WTC11 (cell line): ENCODE data around the gene GALNT15. TPM values are rescaled to one million over a fixed set of nuclear protein-coding genes. Genes with fewer than 3 reads are reported as not detected.

Experiments used
- ATAC-seq: fragments of 200-7000 bp; cut with Tn5 transposase; 2 replicates; pipeline ENCODE4 v1.10.0; 2021; ENCODE audit warnings: mild to moderate bottlenecking, moderate library complexity
- CTCF ChIA-PET: fragments of 300-600 bp; sonication (Branson Sonifier 250); formaldehyde crosslinking; loops from one replicate; lab custom pipeline; 2021; ENCODE audit warnings: antibody characterized with exemption; lab: Charles Lee
- POLR2A ChIA-PET: fragments of 350-600 bp; sonication (Branson Sonifier 250); formaldehyde crosslinking; loops from one replicate; lab custom pipeline; 2021; ENCODE audit warnings: antibody characterized with exemption; lab: Charles Lee
- DNase-seq: peaks from one replicate; pipeline ENCODE4 v3.0.0; 2021; ENCODE audit warnings: low spot score
- H3K27ac Mint-ChIP-seq: 2 replicates; pipeline ENCODE4 v1.8.0; 2021; ENCODE audit warnings: mixed read lengths
- H3K27me3 Mint-ChIP-seq: 2 replicates; pipeline ENCODE4 v1.8.0; 2021; ENCODE audit warnings: low read depth, mild to moderate bottlenecking, moderate library complexity, mixed read lengths
- H3K36me3 Mint-ChIP-seq: 2 replicates; pipeline ENCODE4 v1.8.0; 2021; ENCODE audit warnings: mixed read lengths
- H3K4me1 Mint-ChIP-seq: 2 replicates; pipeline ENCODE4 v1.8.0; 2022; ENCODE audit warnings: mixed read lengths
- H3K4me3 Mint-ChIP-seq: 2 replicates; pipeline ENCODE4 v1.8.0; 2021; ENCODE audit warnings: mild to moderate bottlenecking, moderate library complexity, mixed read lengths
- H3K9me3 Mint-ChIP-seq: 2 replicates; pipeline ENCODE4 v1.8.0; 2021; ENCODE audit warnings: mixed read lengths
- CREB1 ChIP-seq: sonication (generic); formaldehyde crosslinking; IDR thresholded peaks from 2 replicates; pipeline ENCODE4 v1.8.0; 2023; ENCODE audit warnings: mild to moderate bottlenecking, missing genetic modification reagents
- ETV6 ChIP-seq: sonication (generic); formaldehyde crosslinking; IDR thresholded peaks from 2 replicates; pipeline ENCODE4 v1.8.1; 2022; ENCODE audit warnings: mild to moderate bottlenecking, missing genetic modification reagents
- GABPB1 ChIP-seq: sonication (generic); formaldehyde crosslinking; IDR thresholded peaks from 2 replicates; pipeline ENCODE4 v1.8.1; 2023; ENCODE audit warnings: mild to moderate bottlenecking, missing genetic modification reagents
- GRHL2 ChIP-seq: fragments of 250-450 bp; sonication (Bioruptor Pico); IDR thresholded peaks from 2 replicates; pipeline ENCODE4 v1.8.0; 2022; ENCODE audit warnings: mild to moderate bottlenecking, moderate library complexity; ENCODE audit not compliant: insufficient replicate concordance, severe bottlenecking
- JAZF1 ChIP-seq: fragments of 250-450 bp; sonication (Bioruptor Pico); IDR thresholded peaks from 2 replicates; pipeline ENCODE4 v1.9.0; 2021; ENCODE audit warnings: moderate library complexity, mild to moderate bottlenecking, inconsistent platforms
- NFATC4 ChIP-seq: fragments of 250-450 bp; sonication (Bioruptor Pico); IDR thresholded peaks from 2 replicates; pipeline ENCODE4 v1.9.0; 2021; ENCODE audit warnings: mild to moderate bottlenecking
- PREB ChIP-seq: sonication (generic); formaldehyde crosslinking; IDR thresholded peaks from 2 replicates; pipeline ENCODE4 v1.8.1; 2022; ENCODE audit warnings: mild to moderate bottlenecking, missing genetic modification reagents, moderate library complexity, borderline replicate concordance
- SMAD3 ChIP-seq: sonication (generic); formaldehyde crosslinking; IDR thresholded peaks from 2 replicates; pipeline ENCODE4 v1.8.0; 2022; ENCODE audit warnings: missing genetic modification reagents, mild to moderate bottlenecking, borderline replicate concordance
- TEAD1 ChIP-seq: sonication (generic); formaldehyde crosslinking; IDR thresholded peaks from 2 replicates; pipeline ENCODE4 v1.8.0; 2022; ENCODE audit warnings: mild to moderate bottlenecking, missing genetic modification reagents
- ZMAT4 ChIP-seq: fragments of 250-450 bp; sonication (Bioruptor Pico); IDR thresholded peaks from 2 replicates; pipeline ENCODE4 v1.9.0; 2021; ENCODE audit warnings: mild to moderate bottlenecking
- total RNA-seq: library from RNA; stranded (reverse); gene quantifications from 3 replicates; pipeline ENCODE4 v1.2.3, GENCODE V29; 2021
- TF ChIP-seq, protein P1 (sequence below): sonication (generic); formaldehyde crosslinking; IDR thresholded peaks from 2 replicates; pipeline ENCODE4 v1.8.0; 2022; ENCODE audit warnings: mild to moderate bottlenecking, missing genetic modification reagents
- TF ChIP-seq, protein P2 (sequence below): fragments of 200-600 bp; IDR thresholded peaks from 2 replicates; pipeline ENCODE4 v1.8.0; 2022; ENCODE audit warnings: antibody characterized with exemption
- TF ChIP-seq, protein P3 (sequence below): sonication (generic); formaldehyde crosslinking; IDR thresholded peaks from 2 replicates; pipeline ENCODE4 v1.8.0; 2023; ENCODE audit warnings: mild to moderate bottlenecking, missing genetic modification reagents
- TF ChIP-seq, protein P4 (sequence below): sonication (generic); formaldehyde crosslinking; IDR thresholded peaks from 2 replicates; pipeline ENCODE4 v1.8.0; 2022; ENCODE audit warnings: mild to moderate bottlenecking, missing genetic modification reagents
- TF ChIP-seq, protein P5 (sequence below): sonication (generic); formaldehyde crosslinking; IDR thresholded peaks from 2 replicates; pipeline ENCODE4 v1.8.1; 2022; ENCODE audit warnings: low read depth, missing genetic modification reagents, borderline replicate concordance
- TF ChIP-seq, protein P6 (sequence below): sonication (generic); formaldehyde crosslinking; IDR thresholded peaks from 2 replicates; pipeline ENCODE4 v1.8.0; 2023; ENCODE audit warnings: missing genetic modification reagents, mild to moderate bottlenecking, borderline replicate concordance

Gene GALNT15
- total RNA-seq, 1 experiment from 2014 or later: 0.15 TPM

- H3K9me3 Mint-ChIP-seq: no peaks in the 10 kb centered on the region
- no peaks in the 10 kb centered on the region; the same call in 1 of the 2 replicates for H3K27me3 Mint-ChIP-seq
- POLR2A ChIA-PET: interaction anchor here (0.7 kb wide), 1 partner anchor 959 kb away, joined by 4 read pairs; no protein-coding TSS in a partner anchor
- peak; percentile 44; the same call in 1 of the 2 replicates for TF ChIP-seq TEAD1 (CRISPR knock-in tag)
- no peak for TF ChIP-seq GABPB1 (CRISPR knock-in tag)
- peak; percentile 34; the same call in 1 of the 2 replicates for TF ChIP-seq ETV6 (CRISPR knock-in tag)
- TF ChIP-seq, all 79 proteins: peak for 2
- H3K36me3 Mint-ChIP-seq: peaks cover 6% of the 10 kb centered on the region
- peak; percentile 85 for ATAC-seq
- peaks cover 27% of the 10 kb centered on the region for H3K4me1 Mint-ChIP-seq
- DNase-seq: peak; percentile 32
- CTCF ChIA-PET: interaction anchor here (0.9 to 1.0 kb wide), 2 partner anchors 77 to 205 kb away, joined by 3 read pairs; no protein-coding TSS in a partner anchor
- peak overlapping the region; percentile 25 for H3K4me3 Mint-ChIP-seq
- 0 out of 2 replicates have a peak overlapping the region, but pooled peaks have one; percentile 57 for H3K27ac Mint-ChIP-seq
Observed at GRCh38 chr3:16255726-16256125, 81.2 kb downstream of the GALNT15 start.

- ChIA-PET POLR2A (no interaction called here), CTCF (no interaction called here)
- no peak overlapping the region for H3K4me3 Mint-ChIP-seq
- ATAC-seq (no peak), DNase-seq (no peak)
- peaks cover 27% of the 10 kb centered on the region for H3K4me1 Mint-ChIP-seq
- no peak overlapping the region for H3K27ac Mint-ChIP-seq
- H3K27me3 Mint-ChIP-seq: no peaks in the 10 kb centered on the region; the same call in 1 of the 2 replicates
- H3K36me3 Mint-ChIP-seq: peaks cover 6% of the 10 kb centered on the region
- H3K9me3 Mint-ChIP-seq: no peaks in the 10 kb centered on the region
- no peak for TF ChIP-seq NFATC4
- TF ChIP-seq SMAD3: no peak
- TF ChIP-seq, protein P1, sequence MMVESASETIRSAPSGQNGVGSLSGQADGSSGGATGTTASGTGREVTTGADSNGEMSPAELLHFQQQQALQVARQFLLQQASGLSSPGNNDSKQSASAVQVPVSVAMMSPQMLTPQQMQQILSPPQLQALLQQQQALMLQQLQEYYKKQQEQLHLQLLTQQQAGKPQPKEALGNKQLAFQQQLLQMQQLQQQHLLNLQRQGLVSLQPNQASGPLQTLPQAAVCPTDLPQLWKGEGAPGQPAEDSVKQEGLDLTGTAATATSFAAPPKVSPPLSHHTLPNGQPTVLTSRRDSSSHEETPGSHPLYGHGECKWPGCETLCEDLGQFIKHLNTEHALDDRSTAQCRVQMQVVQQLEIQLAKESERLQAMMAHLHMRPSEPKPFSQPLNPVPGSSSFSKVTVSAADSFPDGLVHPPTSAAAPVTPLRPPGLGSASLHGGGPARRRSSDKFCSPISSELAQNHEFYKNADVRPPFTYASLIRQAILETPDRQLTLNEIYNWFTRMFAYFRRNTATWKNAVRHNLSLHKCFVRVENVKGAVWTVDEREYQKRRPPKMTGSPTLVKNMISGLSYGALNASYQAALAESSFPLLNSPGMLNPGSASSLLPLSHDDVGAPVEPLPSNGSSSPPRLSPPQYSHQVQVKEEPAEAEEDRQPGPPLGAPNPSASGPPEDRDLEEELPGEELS (CRISPR knock-in tag): no peak
- TF ChIP-seq, protein P2, sequence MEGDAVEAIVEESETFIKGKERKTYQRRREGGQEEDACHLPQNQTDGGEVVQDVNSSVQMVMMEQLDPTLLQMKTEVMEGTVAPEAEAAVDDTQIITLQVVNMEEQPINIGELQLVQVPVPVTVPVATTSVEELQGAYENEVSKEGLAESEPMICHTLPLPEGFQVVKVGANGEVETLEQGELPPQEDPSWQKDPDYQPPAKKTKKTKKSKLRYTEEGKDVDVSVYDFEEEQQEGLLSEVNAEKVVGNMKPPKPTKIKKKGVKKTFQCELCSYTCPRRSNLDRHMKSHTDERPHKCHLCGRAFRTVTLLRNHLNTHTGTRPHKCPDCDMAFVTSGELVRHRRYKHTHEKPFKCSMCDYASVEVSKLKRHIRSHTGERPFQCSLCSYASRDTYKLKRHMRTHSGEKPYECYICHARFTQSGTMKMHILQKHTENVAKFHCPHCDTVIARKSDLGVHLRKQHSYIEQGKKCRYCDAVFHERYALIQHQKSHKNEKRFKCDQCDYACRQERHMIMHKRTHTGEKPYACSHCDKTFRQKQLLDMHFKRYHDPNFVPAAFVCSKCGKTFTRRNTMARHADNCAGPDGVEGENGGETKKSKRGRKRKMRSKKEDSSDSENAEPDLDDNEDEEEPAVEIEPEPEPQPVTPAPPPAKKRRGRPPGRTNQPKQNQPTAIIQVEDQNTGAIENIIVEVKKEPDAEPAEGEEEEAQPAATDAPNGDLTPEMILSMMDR: no peak
- TF ChIP-seq, protein P3, sequence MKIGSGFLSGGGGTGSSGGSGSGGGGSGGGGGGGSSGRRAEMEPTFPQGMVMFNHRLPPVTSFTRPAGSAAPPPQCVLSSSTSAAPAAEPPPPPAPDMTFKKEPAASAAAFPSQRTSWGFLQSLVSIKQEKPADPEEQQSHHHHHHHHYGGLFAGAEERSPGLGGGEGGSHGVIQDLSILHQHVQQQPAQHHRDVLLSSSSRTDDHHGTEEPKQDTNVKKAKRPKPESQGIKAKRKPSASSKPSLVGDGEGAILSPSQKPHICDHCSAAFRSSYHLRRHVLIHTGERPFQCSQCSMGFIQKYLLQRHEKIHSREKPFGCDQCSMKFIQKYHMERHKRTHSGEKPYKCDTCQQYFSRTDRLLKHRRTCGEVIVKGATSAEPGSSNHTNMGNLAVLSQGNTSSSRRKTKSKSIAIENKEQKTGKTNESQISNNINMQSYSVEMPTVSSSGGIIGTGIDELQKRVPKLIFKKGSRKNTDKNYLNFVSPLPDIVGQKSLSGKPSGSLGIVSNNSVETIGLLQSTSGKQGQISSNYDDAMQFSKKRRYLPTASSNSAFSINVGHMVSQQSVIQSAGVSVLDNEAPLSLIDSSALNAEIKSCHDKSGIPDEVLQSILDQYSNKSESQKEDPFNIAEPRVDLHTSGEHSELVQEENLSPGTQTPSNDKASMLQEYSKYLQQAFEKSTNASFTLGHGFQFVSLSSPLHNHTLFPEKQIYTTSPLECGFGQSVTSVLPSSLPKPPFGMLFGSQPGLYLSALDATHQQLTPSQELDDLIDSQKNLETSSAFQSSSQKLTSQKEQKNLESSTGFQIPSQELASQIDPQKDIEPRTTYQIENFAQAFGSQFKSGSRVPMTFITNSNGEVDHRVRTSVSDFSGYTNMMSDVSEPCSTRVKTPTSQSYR (CRISPR knock-in tag): no peak
- no peak for TF ChIP-seq ZMAT4 (CRISPR knock-in tag)
- TF ChIP-seq PREB: no peak
- TF ChIP-seq, protein P4, sequence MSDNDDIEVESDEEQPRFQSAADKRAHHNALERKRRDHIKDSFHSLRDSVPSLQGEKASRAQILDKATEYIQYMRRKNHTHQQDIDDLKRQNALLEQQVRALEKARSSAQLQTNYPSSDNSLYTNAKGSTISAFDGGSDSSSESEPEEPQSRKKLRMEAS (CRISPR knock-in tag): no peak
- no peak for TF ChIP-seq JAZF1 (CRISPR knock-in tag)
- TF ChIP-seq GRHL2 (CRISPR knock-in tag): no peak
- no peak for TF ChIP-seq CREB1 (CRISPR knock-in tag)
- TF ChIP-seq, protein P5, sequence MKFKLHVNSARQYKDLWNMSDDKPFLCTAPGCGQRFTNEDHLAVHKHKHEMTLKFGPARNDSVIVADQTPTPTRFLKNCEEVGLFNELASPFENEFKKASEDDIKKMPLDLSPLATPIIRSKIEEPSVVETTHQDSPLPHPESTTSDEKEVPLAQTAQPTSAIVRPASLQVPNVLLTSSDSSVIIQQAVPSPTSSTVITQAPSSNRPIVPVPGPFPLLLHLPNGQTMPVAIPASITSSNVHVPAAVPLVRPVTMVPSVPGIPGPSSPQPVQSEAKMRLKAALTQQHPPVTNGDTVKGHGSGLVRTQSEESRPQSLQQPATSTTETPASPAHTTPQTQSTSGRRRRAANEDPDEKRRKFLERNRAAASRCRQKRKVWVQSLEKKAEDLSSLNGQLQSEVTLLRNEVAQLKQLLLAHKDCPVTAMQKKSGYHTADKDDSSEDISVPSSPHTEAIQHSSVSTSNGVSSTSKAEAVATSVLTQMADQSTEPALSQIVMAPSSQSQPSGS (CRISPR knock-in tag): no peak
- TF ChIP-seq, protein P6, sequence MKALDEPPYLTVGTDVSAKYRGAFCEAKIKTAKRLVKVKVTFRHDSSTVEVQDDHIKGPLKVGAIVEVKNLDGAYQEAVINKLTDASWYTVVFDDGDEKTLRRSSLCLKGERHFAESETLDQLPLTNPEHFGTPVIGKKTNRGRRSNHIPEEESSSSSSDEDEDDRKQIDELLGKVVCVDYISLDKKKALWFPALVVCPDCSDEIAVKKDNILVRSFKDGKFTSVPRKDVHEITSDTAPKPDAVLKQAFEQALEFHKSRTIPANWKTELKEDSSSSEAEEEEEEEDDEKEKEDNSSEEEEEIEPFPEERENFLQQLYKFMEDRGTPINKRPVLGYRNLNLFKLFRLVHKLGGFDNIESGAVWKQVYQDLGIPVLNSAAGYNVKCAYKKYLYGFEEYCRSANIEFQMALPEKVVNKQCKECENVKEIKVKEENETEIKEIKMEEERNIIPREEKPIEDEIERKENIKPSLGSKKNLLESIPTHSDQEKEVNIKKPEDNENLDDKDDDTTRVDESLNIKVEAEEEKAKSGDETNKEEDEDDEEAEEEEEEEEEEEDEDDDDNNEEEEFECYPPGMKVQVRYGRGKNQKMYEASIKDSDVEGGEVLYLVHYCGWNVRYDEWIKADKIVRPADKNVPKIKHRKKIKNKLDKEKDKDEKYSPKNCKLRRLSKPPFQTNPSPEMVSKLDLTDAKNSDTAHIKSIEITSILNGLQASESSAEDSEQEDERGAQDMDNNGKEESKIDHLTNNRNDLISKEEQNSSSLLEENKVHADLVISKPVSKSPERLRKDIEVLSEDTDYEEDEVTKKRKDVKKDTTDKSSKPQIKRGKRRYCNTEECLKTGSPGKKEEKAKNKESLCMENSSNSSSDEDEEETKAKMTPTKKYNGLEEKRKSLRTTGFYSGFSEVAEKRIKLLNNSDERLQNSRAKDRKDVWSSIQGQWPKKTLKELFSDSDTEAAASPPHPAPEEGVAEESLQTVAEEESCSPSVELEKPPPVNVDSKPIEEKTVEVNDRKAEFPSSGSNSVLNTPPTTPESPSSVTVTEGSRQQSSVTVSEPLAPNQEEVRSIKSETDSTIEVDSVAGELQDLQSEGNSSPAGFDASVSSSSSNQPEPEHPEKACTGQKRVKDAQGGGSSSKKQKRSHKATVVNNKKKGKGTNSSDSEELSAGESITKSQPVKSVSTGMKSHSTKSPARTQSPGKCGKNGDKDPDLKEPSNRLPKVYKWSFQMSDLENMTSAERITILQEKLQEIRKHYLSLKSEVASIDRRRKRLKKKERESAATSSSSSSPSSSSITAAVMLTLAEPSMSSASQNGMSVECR (CRISPR knock-in tag): no peak
Observed at GRCh38 chr3:16257309-16257708, 82.8 kb downstream of the GALNT15 start.
